GM12874 (cell line): ENCODE results near the gene BPIFB6.

ENCODE experiments used
- TF ChIP-seq, protein P1 (sequence below): IDR thresholded peaks from 2 replicates; pipeline ENCODE4 v1.5.1; 2011; ENCODE audit warnings: low read depth, mild to moderate bottlenecking, control low read depth, low read length, moderate library complexity; ENCODE audit not compliant: insufficient read depth

The BPIFB6 gene

DNA sequence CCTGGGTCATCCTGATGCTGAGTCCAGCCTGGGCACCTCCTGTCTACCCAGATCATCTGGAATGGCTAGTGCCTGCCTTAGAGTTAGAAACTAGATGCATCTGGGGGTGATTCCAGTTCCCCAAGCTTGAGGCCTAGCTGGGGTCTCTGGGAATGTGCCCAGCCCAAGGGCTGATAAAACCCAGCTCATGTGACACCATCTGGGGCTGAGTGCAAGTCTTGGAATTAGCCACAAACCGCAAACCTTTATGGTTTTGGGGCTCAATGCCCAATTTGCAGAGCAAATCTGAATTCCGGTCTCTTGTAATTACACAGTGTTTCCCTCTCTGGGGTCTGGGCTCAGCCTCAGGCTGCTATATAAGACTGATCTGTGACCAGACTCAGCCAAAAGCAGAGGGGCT, 47.8 kb downstream of the BPIFB6 start, which contains the start of gene BPIFB4:
BPIFB4 (plus strand) TSS at position 385 of the 400 bp plus-strand sequence. CDS start 1,884 bp downstream, outside the sequence.
- TF ChIP-seq, protein P1, sequence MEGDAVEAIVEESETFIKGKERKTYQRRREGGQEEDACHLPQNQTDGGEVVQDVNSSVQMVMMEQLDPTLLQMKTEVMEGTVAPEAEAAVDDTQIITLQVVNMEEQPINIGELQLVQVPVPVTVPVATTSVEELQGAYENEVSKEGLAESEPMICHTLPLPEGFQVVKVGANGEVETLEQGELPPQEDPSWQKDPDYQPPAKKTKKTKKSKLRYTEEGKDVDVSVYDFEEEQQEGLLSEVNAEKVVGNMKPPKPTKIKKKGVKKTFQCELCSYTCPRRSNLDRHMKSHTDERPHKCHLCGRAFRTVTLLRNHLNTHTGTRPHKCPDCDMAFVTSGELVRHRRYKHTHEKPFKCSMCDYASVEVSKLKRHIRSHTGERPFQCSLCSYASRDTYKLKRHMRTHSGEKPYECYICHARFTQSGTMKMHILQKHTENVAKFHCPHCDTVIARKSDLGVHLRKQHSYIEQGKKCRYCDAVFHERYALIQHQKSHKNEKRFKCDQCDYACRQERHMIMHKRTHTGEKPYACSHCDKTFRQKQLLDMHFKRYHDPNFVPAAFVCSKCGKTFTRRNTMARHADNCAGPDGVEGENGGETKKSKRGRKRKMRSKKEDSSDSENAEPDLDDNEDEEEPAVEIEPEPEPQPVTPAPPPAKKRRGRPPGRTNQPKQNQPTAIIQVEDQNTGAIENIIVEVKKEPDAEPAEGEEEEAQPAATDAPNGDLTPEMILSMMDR = no peak

DNA sequence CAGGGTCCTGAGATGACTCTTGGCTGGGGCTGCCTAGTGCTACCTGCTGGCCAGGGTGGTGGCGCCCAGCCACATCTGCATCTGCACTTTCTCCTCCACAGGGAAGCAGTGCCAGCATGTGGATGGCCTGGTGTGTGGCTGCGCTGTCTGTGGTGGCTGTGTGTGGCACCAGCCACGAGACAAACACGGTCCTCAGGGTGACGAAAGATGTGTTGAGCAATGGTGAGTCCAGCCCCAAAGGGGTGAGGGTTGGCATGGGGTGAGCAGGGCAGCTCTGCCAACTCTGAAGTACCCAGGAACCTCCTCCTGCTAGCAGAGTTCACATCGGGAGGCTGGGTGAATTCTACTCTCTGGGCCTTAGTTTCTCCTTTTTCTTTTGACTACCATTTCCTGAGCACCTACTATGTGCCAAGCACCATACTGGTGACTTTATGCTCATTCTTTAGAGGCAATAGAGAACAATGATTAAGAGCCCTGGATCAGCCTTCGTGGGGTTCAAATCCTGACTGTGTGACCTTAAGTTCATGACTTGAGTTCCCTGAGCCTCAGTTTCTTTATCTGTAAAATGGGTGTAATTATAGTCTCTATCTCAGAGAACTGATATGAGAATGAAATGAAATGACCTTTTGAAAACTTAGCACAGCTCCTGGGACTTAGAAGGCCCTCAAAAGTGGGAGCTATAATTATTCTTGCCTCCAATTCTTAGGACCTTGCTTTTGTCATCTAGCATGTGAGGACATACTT, 50.1 kb downstream of the BPIFB6 start:
- TF ChIP-seq, protein P1 = no peak

DNA sequence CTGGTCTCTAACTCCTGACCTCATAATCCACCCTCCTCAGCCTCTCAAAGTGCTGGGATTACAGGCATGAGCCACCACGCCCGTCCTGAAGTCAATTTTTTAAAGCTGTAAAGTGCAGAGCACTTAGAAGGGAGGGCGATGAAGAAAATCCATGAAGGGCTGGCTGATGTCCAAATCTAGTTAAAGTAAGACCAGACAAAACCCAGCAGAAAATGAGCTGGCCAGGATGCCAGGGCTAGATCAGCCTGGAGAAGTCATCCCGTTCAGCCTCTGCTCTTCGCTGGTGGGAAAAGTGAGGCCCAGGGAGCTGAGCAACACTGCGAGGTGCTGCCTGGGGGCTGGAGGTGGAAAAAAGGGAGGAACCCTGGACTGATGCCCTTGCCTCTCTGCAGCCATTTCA, 51.1 kb downstream of the BPIFB6 start:
- TF ChIP-seq, protein P1 = no peak

DNA sequence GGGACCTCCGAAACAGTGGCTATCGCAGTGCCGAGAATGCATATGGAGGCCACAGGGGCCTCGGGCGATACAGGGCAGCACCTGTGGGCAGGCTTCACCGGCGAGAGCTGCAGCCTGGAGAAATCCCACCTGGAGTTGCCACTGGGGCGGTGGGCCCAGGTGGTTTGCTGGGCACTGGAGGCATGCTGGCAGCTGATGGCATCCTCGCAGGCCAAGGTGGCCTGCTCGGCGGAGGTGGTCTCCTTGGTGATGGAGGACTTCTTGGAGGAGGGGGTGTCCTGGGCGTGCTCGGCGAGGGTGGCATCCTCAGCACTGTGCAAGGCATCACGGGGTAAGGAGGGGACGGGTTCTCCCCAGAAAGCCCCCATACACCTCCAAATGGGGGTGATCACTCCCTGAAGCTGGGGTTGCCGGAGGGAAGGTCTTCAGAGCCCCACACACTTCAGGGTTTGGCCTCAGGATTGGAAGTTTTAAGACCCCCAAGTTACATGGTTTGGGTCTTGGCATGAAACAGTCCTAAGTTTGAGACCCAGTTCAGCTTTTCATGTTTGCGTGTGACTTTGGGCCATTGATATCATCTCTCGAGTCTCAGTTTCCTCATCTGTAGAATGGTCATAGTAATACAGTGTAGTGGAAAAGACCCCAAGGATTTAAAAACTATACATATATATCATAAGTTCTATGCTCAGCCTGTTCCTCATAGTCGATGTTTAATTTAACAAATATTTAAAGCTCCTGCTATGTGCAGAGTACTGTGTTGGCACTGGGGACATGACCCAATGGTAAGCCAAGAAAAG, 52.3 kb downstream of the BPIFB6 start:
- TF ChIP-seq, protein P1 = no peak

DNA sequence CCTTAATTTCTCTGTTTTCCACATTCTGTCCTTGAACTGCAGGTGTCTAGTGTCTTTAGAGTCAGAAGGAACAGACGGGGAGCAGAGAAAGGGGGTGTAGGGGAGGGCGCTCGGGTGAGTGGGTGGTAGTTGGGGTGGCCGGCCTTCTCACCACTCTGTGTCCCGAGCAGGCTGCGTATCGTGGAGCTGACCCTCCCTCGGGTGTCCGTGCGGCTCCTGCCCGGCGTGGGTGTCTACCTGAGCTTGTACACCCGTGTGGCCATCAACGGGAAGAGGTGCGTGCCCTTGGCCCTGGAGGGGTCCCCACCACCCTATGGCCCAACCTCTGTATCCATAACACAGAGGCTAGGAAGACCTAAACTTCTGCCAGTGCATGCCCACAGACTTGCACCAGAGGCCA, 53.3 kb downstream of the BPIFB6 start:
- TF ChIP-seq, protein P1 = no peak

DNA sequence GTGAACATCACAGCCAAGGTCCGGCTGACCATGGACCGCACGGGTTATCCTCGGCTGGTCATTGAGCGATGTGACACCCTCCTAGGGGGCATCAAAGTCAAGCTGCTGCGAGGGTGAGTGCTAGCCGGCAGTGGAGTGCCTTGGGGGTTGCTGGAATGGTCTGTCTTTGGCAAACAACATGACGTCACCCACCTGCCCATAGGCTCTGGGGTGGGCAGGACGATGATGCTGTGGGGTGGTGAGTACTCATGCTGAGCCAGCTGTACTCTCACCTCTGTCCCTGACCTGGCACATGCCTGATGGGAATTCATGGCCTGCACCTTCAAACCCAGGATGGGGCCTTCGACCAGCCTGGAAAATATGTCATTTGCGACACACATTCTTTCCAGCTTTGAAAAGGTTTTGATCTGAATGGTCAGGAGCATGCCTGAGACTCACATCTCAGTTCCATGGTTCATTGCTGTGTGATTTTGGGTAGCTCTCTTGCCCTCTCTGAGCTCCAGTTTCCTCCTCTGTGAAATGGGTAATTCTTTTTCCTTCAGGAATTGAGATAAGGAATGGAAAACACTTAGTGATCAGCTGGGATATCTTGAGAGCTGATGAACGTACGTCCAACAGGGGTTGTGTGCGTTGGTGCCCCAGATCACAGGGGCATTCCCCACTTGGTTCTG, 54.7 kb downstream of the BPIFB6 start:
- TF ChIP-seq, protein P1 = no peak

DNA sequence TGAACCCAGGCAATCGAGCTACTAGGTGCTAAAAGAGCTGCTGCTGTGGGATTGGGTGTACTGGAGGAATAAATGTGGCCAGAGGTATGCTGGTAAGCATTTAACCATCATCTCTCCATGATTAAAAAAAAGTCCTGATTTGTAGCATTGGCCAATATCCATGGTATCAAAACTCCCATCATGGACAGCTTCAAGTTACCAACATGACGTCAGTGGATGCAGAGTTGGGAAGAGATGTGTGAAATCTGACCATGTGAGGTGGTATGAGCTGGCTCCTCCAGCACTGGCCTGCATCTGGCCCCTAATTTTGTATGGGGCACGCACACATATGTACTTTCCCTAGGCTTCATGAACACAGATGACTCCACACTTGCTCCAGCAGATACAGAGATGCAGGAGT, 59.7 kb downstream of the BPIFB6 start:
- TF ChIP-seq, protein P1 = no peak
